Fibroblast of skin of left quadriceps (primary cell): ENCODE data around the gene RHBDF2.

Experiments used
- DNase-seq, 2 experiments: peaks; one replicate each; pipeline ENCODE4 v3.0.0-alpha.2; 2013; ENCODE audit warnings: low read depth in 2 of 2

The RHBDF2 gene

DNA sequence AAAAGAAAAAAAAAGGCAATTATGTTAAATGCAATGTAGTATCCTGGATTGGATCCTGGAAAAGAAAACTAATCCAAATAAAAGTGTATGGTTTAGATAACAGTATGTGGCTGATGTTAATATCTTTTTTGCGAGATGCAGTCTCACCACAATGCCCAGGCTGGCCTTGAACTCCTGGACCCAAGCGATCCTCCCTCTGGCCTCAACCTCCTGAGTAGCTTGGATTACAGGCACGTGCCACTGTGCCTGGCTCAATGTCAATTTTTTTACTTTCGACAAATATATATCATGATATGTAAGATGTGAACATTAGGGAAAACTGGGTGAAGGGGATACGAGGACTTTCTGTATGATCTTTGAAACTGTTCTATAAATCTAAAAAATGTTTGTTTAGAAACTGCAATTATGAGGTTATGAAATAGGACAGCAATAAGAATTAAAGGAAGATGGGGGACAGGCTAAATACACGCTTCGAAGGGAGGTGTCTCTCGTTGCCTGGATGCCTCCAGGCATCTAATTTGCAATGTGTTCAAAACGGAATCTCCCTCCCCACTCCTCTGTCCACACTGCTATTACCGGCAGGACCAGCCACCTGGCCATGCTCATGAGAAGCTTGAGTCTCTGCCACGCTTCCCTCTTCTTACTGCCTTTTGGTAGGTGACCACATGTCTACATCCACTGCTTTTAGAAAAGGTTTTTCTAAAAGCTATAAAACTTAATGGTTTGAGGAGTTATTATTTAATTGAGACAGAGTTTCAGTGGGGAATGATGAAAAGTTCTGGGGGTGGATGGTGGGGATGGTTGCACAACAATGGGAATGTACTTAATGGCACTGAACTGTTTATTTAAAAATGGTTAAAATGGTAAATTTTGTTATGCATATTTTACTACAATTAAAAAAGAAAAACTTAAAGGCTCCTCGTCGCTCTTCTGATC, 63.5 kb downstream of the RHBDF2 start:
- no peak for DNase-seq

DNA sequence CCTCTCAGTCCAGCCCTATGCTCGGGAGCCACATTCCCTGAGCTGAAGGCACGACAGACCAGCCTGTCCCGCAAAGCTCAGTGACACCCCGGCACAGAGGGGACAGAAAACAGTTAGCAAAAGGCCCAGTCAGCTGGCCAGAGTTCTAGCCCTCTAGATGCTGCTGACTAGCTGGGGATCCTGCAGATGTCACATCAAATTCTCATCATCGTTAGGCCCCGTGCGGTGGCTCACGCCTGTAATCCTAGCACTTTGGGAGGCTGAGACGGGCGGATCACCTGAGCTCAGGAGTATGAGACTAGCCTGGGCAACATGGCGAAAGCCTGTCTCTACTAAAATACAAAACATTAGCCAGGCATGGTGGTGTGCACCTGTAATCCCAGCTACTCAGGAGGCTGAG, 65.5 kb downstream of the RHBDF2 start:
- no peak for DNase-seq

DNA sequence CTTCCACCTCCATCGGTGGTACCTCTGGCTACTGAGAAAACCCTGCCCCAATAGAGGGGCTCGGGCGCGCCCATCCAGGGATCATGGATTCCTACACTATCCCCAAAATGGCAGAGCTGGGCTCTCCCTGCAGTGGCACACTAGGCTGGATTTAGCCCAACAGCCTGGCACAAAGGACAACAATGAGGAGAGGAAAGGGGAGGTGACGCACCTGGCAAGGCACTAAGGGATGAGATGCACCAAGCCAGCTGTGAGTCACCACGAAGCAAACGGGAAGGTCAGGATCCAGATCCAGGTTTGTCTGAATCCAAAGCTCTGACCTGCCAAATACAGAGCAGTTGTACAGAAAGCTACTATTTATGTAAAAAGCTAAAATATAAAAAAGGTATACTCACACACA, 66.4 kb downstream of the RHBDF2 start:
- no peak for DNase-seq

GRCh38 chr17:76433693-76434092, 67.5 kb downstream of the RHBDF2 start:
- DNase-seq = no peak

DNA sequence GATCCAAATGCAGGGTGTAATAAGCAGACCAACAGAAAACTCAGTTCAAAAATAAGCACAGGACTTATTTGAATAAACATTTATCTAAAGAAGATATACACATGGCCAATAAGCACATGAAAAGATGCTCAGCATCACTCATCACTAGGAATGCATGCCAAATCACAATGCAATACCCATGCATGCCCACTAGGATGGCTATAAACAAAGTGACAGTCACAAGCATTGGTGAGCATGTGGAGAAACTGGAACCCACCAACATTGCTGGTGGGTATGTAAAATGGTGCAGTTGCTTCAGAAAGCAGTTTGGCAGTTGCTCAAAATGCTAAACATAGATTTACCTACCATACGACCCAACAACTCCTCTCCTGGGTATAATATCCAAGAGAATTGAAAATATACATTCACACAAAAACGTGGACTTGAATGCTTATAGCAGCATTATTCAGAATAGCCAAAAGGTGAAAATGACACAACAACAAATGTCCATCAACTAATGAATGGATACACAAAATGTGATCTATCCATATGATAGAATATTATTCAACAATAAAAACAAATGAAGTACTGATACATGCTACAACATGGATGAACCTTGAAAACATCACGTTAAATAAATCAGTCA, 68.4 kb downstream of the RHBDF2 start:
- DNase-seq = no peak

- DNase-seq = no peak
Measured at GRCh38 chr17:76432004-76432403, 69.2 kb downstream of the RHBDF2 start.

DNA sequence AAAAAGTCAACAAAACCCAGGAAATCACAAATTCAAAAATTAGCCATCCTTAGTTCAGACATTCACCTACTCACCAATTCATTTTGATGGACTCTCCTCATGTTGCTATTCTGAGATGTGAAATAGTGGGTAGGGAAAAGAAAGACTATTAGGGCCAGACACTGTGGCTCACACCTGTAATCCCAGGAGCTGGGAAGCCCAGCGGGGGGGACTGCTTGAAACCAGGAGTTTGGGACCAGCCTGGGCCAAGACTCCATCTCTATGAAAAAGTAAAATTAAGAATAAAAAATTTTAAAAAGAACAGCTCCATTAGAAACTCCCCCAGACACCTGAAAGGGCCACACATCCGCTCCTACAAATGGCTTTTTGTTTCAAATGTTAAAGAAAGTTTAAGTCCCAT, 69.7 kb downstream of the RHBDF2 start:
- no peak for DNase-seq

DNA sequence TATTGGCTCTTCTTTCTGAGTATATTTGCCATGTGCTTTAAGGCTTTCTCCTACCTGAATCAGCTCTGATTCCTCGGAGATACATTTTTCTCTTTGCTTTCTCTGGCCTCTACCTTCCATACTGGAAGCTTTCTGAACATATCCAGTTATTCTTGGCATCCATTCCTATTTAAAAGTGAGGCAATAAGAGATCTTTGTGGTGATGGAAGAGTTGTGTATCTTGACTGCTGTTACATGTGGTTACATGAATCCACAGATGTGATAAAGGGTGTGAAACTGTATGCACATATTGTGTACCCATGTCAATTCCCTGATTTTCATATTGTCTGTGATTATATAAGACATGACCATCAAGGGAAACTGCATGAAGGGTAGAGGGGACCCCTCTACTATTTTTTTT, 72.7 kb downstream of the RHBDF2 start:
- no peak for DNase-seq

DNA sequence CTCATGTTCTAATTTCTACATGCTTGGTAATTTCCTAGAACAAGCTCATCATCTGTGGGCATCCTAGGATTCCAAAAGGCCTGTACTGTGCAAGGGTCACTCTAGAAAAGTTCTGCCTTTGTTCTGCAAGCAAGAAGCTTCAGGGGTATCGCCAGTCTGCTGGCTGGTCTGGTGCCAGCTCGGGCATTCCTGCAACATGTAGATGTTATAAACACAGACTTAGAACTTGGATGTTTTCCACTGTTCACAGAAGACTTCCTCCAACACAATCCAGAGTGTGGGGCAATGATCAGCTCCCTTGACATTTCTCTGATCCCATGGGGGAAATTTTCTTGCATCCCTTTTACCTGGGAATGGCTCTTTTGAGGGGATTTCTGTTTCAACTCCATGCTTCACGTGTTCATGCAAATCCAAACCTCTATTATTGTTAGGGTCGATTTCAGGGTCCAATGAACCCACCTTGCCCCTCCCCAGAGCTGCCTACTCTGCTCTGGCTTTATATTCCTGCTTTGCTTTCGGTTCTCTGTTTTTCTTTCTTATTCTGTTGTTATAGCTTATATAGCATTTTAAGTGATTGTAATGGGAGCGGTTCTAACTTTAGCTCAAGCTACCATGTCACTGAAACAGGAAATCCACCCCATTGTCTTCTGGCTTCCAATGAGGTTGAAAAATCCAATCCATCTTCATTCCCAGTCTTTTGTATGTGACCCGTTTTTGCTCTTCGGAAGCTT, 73.6 kb downstream of the RHBDF2 start:
- DNase-seq = no peak

DNA sequence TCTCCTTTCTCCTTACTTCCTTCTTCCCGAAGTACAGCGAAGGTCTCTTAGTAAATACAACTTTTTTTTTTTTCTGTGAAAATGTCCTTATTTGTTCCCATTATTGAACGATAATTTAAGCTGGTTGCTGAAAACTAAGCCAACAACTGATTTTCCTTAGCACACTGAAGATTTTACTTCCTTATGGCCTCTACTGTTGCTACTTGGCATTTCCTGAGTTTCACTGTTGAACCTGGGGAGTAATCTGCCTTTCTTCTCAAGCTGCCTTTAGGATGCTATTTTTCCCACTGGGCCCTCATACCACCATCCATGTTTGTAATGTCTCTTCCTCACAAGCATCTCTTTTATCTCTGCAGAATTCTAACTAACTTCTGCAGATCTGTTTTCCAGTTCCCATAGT, 74.4 kb downstream of the RHBDF2 start:
- DNase-seq = no peak

- no peak for DNase-seq
Measured at GRCh38 chr17:76422860-76423259, 78.4 kb downstream of the RHBDF2 start.

DNA sequence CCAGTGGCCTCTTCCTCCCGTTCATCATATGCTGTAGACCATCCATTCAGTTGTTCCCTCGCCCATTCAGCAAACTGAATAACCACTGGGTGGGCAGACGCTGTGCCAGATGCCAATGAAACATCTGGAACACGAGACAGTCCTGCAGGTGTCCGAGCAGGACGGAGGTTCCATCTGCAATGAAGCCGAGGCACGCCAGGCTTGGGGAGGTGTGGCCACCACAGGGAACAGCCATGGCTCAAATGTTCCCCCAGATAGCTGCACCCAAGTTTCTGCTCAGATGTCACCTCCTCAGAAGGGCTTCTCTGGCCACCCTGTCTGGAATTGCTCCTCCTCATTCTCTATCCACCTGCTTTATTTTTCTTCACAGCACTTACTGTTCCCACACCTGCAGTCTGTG, 78.8 kb downstream of the RHBDF2 start:
- no peak for DNase-seq

- no peak for DNase-seq
Measured at GRCh38 chr17:76421044-76421407, 80.2 kb downstream of the RHBDF2 start.
